Measurements from ENCODE around the gene ARL2BP.

- peak; percentile 11 for TF ChIP-seq EZH2 (IDR thresholded peaks at IDR 0.05; ENCODE audit: insufficient read depth, poor library complexity, severe bottlenecking)
- no peak for TF ChIP-seq EZH2phosphoT487 (IDR thresholded peaks at IDR 0.05; ENCODE audit: insufficient read depth, low read depth)
Observed at GRCh38 chr16:57283959-57284208, 38.8 kb downstream of the ARL2BP start.

Data from GM23248 (cell line).